OCI-LY1 (cell line): ENCODE data around the gene C22orf23.
A peak's percentile ranks its signal among the peaks of the same experiment; 100 is the strongest.

Experiments
- H2AFZ ChIP-seq: fragments of 200-600 bp; sonication (generic), shearing (Covaris generic); 2 replicates; pipeline ENCODE4 v1.6.0; 2014; ENCODE audit warnings: antibody characterized with exemption, mild to moderate bottlenecking, low read length
- H3F3A ChIP-seq: fragments of 200-600 bp; sonication (generic), shearing (Covaris generic); 2 replicates; pipeline ENCODE4 v1.6.0; 2014; ENCODE audit warnings: mild to moderate bottlenecking, antibody characterized with exemption, low read length, moderate library complexity; ENCODE audit not compliant: insufficient read depth
- H3K27ac ChIP-seq: fragments of 200-600 bp; sonication (generic); 2 replicates; pipeline ENCODE4 v1.5.1; 2014; ENCODE audit warnings: low read length, mixed run types, mild to moderate bottlenecking, low read depth; ENCODE audit not compliant: poor library complexity, severe bottlenecking
- H3K27me3 ChIP-seq: fragments of 200-600 bp; sonication (generic); 2 replicates; pipeline ENCODE4 v1.6.0; 2014; ENCODE audit warnings: antibody characterized with exemption, mild to moderate bottlenecking, low read length, moderate library complexity; ENCODE audit not compliant: insufficient read depth
- H3K36me3 ChIP-seq: fragments of 200-600 bp; sonication (generic); 2 replicates; pipeline ENCODE4 v1.6.1; 2014; ENCODE audit warnings: mild to moderate bottlenecking, antibody characterized with exemption, low read length, moderate library complexity, mixed read lengths; ENCODE audit not compliant: insufficient read depth
- H3K4me1 ChIP-seq: fragments of 200-600 bp; sonication (generic); 2 replicates; pipeline ENCODE4 v1.5.1; 2014; ENCODE audit warnings: mild to moderate bottlenecking, low read length, moderate library complexity; ENCODE audit not compliant: insufficient read depth, severe bottlenecking
- H3K4me2 ChIP-seq: fragments of 200-600 bp; sonication (generic), shearing (Covaris generic); 2 replicates; pipeline ENCODE4 v1.6.1; 2014; ENCODE audit warnings: low read length
- H3K4me3 ChIP-seq: fragments of 200-600 bp; sonication (generic); 2 replicates; pipeline ENCODE4 v1.5.1; 2014; ENCODE audit warnings: low read length, low read depth, mild to moderate bottlenecking, mixed read lengths; ENCODE audit not compliant: poor library complexity, severe bottlenecking
- H3K79me2 ChIP-seq: fragments of 200-600 bp; shearing (Covaris generic); 2 replicates; pipeline ENCODE4 v1.6.1; 2016; ENCODE audit warnings: mixed run types, low read length, mixed read lengths; ENCODE audit not compliant: insufficient read depth
- H3K9ac ChIP-seq: fragments of 200-600 bp; sonication (generic), shearing (Covaris generic); 2 replicates; pipeline ENCODE4 v1.6.1; 2014; ENCODE audit warnings: mild to moderate bottlenecking, low read length, mixed read lengths
- H3K9me2 ChIP-seq: fragments of 200-600 bp; sonication (generic), shearing (Covaris generic); 2 replicates; pipeline ENCODE4 v1.6.1; 2014; ENCODE audit warnings: low read depth, mild to moderate bottlenecking, low read length, mixed read lengths
- H3K9me3 ChIP-seq: fragments of 200-600 bp; shearing (Covaris generic); 2 replicates; pipeline ENCODE4 v1.6.1; 2014; ENCODE audit warnings: low read length, mixed read lengths
- H4K20me1 ChIP-seq: fragments of 200-600 bp; sonication (generic), shearing (Covaris generic); 2 replicates; pipeline ENCODE4 v1.6.0; 2016; ENCODE audit warnings: mild to moderate bottlenecking, low read length; ENCODE audit not compliant: insufficient read depth
- CTCF ChIP-seq: fragments of 200-600 bp; sonication (generic), shearing (Covaris generic); IDR thresholded peaks from 2 replicates; pipeline ENCODE4 v1.5.1; 2017; ENCODE audit warnings: mild to moderate bottlenecking, antibody characterized with exemption, low read length, moderate library complexity, mixed read lengths
- EZH2 ChIP-seq: fragments of 200-600 bp; sonication (generic), shearing (Covaris generic); IDR thresholded peaks from 2 replicates; pipeline ENCODE4 v1.8.0; 2017; ENCODE audit warnings: borderline replicate concordance, mixed run types, mild to moderate bottlenecking, antibody characterized with exemption, low read length, moderate library complexity, mixed read lengths

Gene C22orf23

GRCh38 chr22:37905534-37906363 is 47.7 kb downstream of the C22orf23 start, which contains the start of gene MICALL1:
Gene MICALL1, plus strand, starts transcription at chr22:37906297. Its CDS starts 126 bp downstream, at chr22:37906423.
- H3F3A ChIP-seq: no peaks in the 10 kb centered on the region; the same call in 1 of the 2 replicates
- H3K27me3 ChIP-seq: no peaks in the 10 kb centered on the region
- no peaks in the 10 kb centered on the region for H3K9me2 ChIP-seq
- peak within 1 kb of the TSS; percentile 72 for H3K4me3 ChIP-seq
- H3K4me2 ChIP-seq: peak within 1 kb of the TSS; percentile 91
- H3K4me1 ChIP-seq: peaks cover 19% of the 10 kb centered on the region
- H2AFZ ChIP-seq: peak within 1 kb of the TSS; percentile 62; the same call in 1 of the 2 replicates
- peak within 1 kb of the TSS; percentile 30 for H3K27ac ChIP-seq
- peak within 1 kb of the TSS; percentile 78 for H3K9ac ChIP-seq
- no peaks in the 10 kb centered on the region for H3K79me2 ChIP-seq
- no peaks in the 10 kb centered on the region for H3K36me3 ChIP-seq
- TF ChIP-seq CTCF (no peak), EZH2 (no peak)
- H3K9me3 ChIP-seq: no peaks in the 10 kb centered on the region
- H4K20me1 ChIP-seq: no peaks in the 10 kb centered on the region

GRCh38 chr22:37904572-37905533 is 48.5 kb downstream of the C22orf23 start:
- Histone ChIP-seq H3K27ac (no peak overlapping the region), H4K20me1 (no peaks in the 10 kb centered on the region), H3K36me3 (no peaks in the 10 kb centered on the region), H3K27me3 (no peaks in the 10 kb centered on the region), H3K4me3 (peak overlapping the region; percentile 72), H3K79me2 (no peaks in the 10 kb centered on the region), H2AFZ (no peak overlapping the region), H3K9me2 (no peaks in the 10 kb centered on the region), H3K4me1 (peaks cover 19% of the 10 kb centered on the region), H3K9ac (peak overlapping the region; percentile 72; the same call in 1 of the 2 replicates), H3F3A (no peaks in the 10 kb centered on the region; the same call in 1 of the 2 replicates), H3K9me3 (no peaks in the 10 kb centered on the region), H3K4me2 (peak overlapping the region; percentile 91)
- TF ChIP-seq CTCF: no peak
- no peak for TF ChIP-seq EZH2

GRCh38 chr22:37898441-37899181 is 54.8 kb downstream of the C22orf23 start:
- no peak overlapping the region for H3K9ac ChIP-seq
- no peaks in the 10 kb centered on the region for H3K27me3 ChIP-seq
- no peak overlapping the region for H3K4me3 ChIP-seq
- no peak overlapping the region for H3K4me2 ChIP-seq
- H3K9me2 ChIP-seq: no peaks in the 10 kb centered on the region
- no peaks in the 10 kb centered on the region for H3K79me2 ChIP-seq
- H4K20me1 ChIP-seq: no peaks in the 10 kb centered on the region
- H3K4me1 ChIP-seq: peaks cover 9% of the 10 kb centered on the region
- no peaks in the 10 kb centered on the region for H3K36me3 ChIP-seq
- H3K9me3 ChIP-seq: no peaks in the 10 kb centered on the region
- H2AFZ ChIP-seq: no peak overlapping the region
- TF ChIP-seq CTCF (no peak), EZH2 (no peak)
- no peak overlapping the region for H3K27ac ChIP-seq
- no peaks in the 10 kb centered on the region for H3F3A ChIP-seq
